HEK293 (cell line): ENCODE measurements around the gene CRCP.

Source experiments
- CTCF ChIP-seq: fragments of 450-650 bp; formaldehyde crosslinking; IDR thresholded peaks from 2 replicates; pipeline ENCODE4 v1.5.1; 2016; ENCODE audit warnings: missing biosample characterization, missing genetic modification characterization
- MZF1 ChIP-seq: fragments of 450-650 bp; formaldehyde crosslinking; IDR thresholded peaks from 2 replicates; pipeline ENCODE4 v1.5.1; 2017; ENCODE audit warnings: missing biosample characterization, missing genetic modification characterization, borderline replicate concordance
- ZNF449 ChIP-seq: fragments of 450-650 bp; formaldehyde crosslinking; IDR thresholded peaks from 2 replicates; pipeline ENCODE4 v1.5.1; 2017; ENCODE audit warnings: missing biosample characterization, mild to moderate bottlenecking, missing genetic modification characterization, moderate library complexity
- ZNF610 ChIP-seq: fragments of 450-650 bp; formaldehyde crosslinking; IDR thresholded peaks from 2 replicates; pipeline ENCODE4 v1.5.1; 2016; ENCODE audit warnings: missing biosample characterization, missing genetic modification characterization, borderline replicate concordance
- ZSCAN18 ChIP-seq: fragments of 450-650 bp; formaldehyde crosslinking; IDR thresholded peaks from 2 replicates; pipeline ENCODE4 v1.5.1; 2016; ENCODE audit warnings: missing biosample characterization, missing genetic modification characterization
- TF ChIP-seq, protein P1 (sequence below): fragments of 450-650 bp; formaldehyde crosslinking; optimal IDR thresholded peaks from 2 replicates; pipeline ENCODE3; 2016; ENCODE audit warnings: missing biosample characterization, mild to moderate bottlenecking, missing genetic modification characterization
- TF ChIP-seq, protein P2 (sequence below): fragments of 450-650 bp; IDR thresholded peaks from 2 replicates; pipeline ENCODE4 v1.5.1; 2018; ENCODE audit warnings: missing biosample characterization, missing genetic modification characterization

GRCh38 chr7:66118603-66119002, 4.0 kb downstream of the CRCP start:
- TF ChIP-seq, protein P1, sequence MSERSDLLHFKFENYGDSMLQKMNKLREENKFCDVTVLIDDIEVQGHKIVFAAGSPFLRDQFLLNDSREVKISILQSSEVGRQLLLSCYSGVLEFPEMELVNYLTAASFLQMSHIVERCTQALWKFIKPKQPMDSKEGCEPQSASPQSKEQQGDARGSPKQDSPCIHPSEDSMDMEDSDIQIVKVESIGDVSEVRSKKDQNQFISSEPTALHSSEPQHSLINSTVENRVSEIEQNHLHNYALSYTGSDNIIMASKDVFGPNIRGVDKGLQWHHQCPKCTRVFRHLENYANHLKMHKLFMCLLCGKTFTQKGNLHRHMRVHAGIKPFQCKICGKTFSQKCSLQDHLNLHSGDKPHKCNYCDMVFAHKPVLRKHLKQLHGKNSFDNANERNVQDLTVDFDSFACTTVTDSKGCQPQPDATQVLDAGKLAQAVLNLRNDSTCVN (tag by site-specific recombination), result no peak
- TF ChIP-seq ZNF449 (tag by site-specific recombination), result no peak
- TF ChIP-seq ZSCAN18 (tag by site-specific recombination), result no peak
- no peak for TF ChIP-seq CTCF
- no peak for TF ChIP-seq ZNF610
- TF ChIP-seq, protein P2, sequence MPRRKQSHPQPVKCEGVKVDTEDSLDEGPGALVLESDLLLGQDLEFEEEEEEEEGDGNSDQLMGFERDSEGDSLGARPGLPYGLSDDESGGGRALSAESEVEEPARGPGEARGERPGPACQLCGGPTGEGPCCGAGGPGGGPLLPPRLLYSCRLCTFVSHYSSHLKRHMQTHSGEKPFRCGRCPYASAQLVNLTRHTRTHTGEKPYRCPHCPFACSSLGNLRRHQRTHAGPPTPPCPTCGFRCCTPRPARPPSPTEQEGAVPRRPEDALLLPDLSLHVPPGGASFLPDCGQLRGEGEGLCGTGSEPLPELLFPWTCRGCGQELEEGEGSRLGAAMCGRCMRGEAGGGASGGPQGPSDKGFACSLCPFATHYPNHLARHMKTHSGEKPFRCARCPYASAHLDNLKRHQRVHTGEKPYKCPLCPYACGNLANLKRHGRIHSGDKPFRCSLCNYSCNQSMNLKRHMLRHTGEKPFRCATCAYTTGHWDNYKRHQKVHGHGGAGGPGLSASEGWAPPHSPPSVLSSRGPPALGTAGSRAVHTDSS (tag by site-specific recombination), result no peak
- no peak for TF ChIP-seq MZF1 (tag by site-specific recombination)
